ENCODE results near the gene AKAP9. TPM values are rescaled to one million over a fixed set of nuclear protein-coding genes. Genes with fewer than 3 reads are reported as not detected.

The AKAP9 gene
- total and polyA plus RNA-seq, 9 of the 15 experiments (the other 6 are each of a cell fraction or from before 2014, with no cell fraction given): 25.5 to 80.9 (median 46.3) TPM

GRCh38 chr7:91892099-91892705 lies 48.5 kb upstream of the AKAP9 start:
- intact Hi-C loops (cut with micrococcal nuclease) (no loop called here), in situ Hi-C loops (cut with MboI) (no loop called here)
- no peaks in the 10 kb centered on the region for H3K9me1 ChIP-seq (ENCODE audit: control insufficient read depth, insufficient read depth, low read length)
- peak; percentile 32 for ATAC-seq
- FAIRE-seq: no peak
- no peak overlapping the region for H3K4me3 ChIP-seq
- ChIA-PET POLR2A (interaction anchor here (0.6 to 1.5 kb wide), 5 partner anchors 13 to 1359 kb away, joined by 3 to 5 read pairs (median 4); partner anchors contain the start of gene AKAP9), CTCF (ENCODE audit: low intra/inter-chr PET ratio) (no interaction called here)
- H3K4me2 ChIP-seq (ENCODE audit: insufficient read depth, low read length): no peak overlapping the region
- H3K27me3 ChIP-seq (ENCODE audit: control insufficient read depth in 2 of 2, insufficient read depth in 2 of 2, low read length in 2 of 2): no peaks in the 10 kb centered on the region
- H3K36me3 ChIP-seq (ENCODE audit: control insufficient read depth, insufficient read depth, low read length): no peaks in the 10 kb centered on the region
- H3K4me1 ChIP-seq (replicated peaks in 1 of 2; ENCODE audit: control insufficient read depth in 2 of 2, insufficient read depth in 2 of 2, low read length in 2 of 2): peaks cover 0 to 24% of the 10 kb centered on the region in 2 experiments; a peak in 3 of 5 replicates
- no peaks in the 10 kb centered on the region for H3K9me3 ChIP-seq (replicated peaks; ENCODE audit: control insufficient read depth, insufficient read depth, low read depth, low read length)
- BruUV-seq (replicated peaks): no TSS peak
- WGBS (ENCODE audit: insufficient coverage, low coverage, missing lambda C conversion rate): 51% methylated on average over 3 of the region's 3 CpGs
- no peak for TF ChIP-seq TRIM28 (IDR thresholded peaks at IDR 0.05)
- no peak overlapping the region for H3K9ac ChIP-seq (ENCODE audit: insufficient read depth in 1 of 2, low read depth in 2 of 2, low read length in 2 of 2)
- no peaks in the 10 kb centered on the region for H3K79me2 ChIP-seq (ENCODE audit: control insufficient read depth, insufficient read depth, low read length)
- DNase-seq (ENCODE audit: extremely low read depth in 1 of 4, low spot score in 3 of 4): no peak
- H4K20me1 ChIP-seq (replicated peaks; ENCODE audit: control insufficient read depth, insufficient read depth, low read length): no peaks in the 10 kb centered on the region
- peak overlapping the region; percentile 47 for H2AFZ ChIP-seq (ENCODE audit: low read depth, low read length)
- H3K27ac ChIP-seq (ENCODE audit: extremely low read depth, low read depth, low read length): no peak overlapping the region

- Histone ChIP-seq H3K27ac (ENCODE audit: extremely low read depth, low read depth, low read length) (peak overlapping the region; percentile 5; the same call in 2 of the 3 replicates), H3K4me2 (ENCODE audit: insufficient read depth, low read length) (no peak overlapping the region), H2AFZ (ENCODE audit: low read depth, low read length) (peak overlapping the region; percentile 47), H3K4me1 (replicated peaks in 1 of 2; ENCODE audit: control insufficient read depth in 2 of 2, insufficient read depth in 2 of 2, low read length in 2 of 2) (peaks cover 0 to 24% of the 10 kb centered on the region in 2 experiments; a peak in 3 of 5 replicates), H3K9me1 (ENCODE audit: control insufficient read depth, insufficient read depth, low read length) (no peaks in the 10 kb centered on the region), H3K36me3 (ENCODE audit: control insufficient read depth, insufficient read depth, low read length) (no peaks in the 10 kb centered on the region), H3K27me3 (ENCODE audit: control insufficient read depth in 2 of 2, insufficient read depth in 2 of 2, low read length in 2 of 2) (no peaks in the 10 kb centered on the region), H4K20me1 (replicated peaks; ENCODE audit: control insufficient read depth, insufficient read depth, low read length) (no peaks in the 10 kb centered on the region), H3K9ac (ENCODE audit: insufficient read depth in 1 of 2, low read depth in 2 of 2, low read length in 2 of 2) (no peak overlapping the region), H3K79me2 (ENCODE audit: control insufficient read depth, insufficient read depth, low read length) (no peaks in the 10 kb centered on the region), H3K4me3 (no peak overlapping the region), H3K9me3 (replicated peaks; ENCODE audit: control insufficient read depth, insufficient read depth, low read depth, low read length) (no peaks in the 10 kb centered on the region)
- ATAC-seq: peak; percentile 70
- POLR2A ChIA-PET: interaction anchor here (0.7 to 1.5 kb wide), 5 partner anchors 14 to 1359 kb away, joined by 3 to 5 read pairs (median 4); partner anchors contain the start of genes AKAP9, ANKIB1 and KRIT1
- peak in 2 of 4 experiments; percentile 43 to 59 for DNase-seq (ENCODE audit: extremely low read depth in 1 of 4, low spot score in 3 of 4)
- in situ Hi-C loops (cut with MboI) (no loop called here), intact Hi-C loops (cut with micrococcal nuclease) (no loop called here)
- 8% methylated on average over 2 of the region's 2 CpGs for WGBS (ENCODE audit: insufficient coverage, low coverage, missing lambda C conversion rate)
- no TSS peak for BruUV-seq (replicated peaks)
- peak; percentile 52 for FAIRE-seq
- CTCF ChIA-PET (ENCODE audit: low intra/inter-chr PET ratio): no interaction called here
- no peak for TF ChIP-seq NCOA4 (IDR thresholded peaks at IDR 0.05; ENCODE audit: partially characterized antibody)
- peak; percentile 17; the same call in 1 of the 2 replicates for TF ChIP-seq EP400 (IDR thresholded peaks at IDR 0.05)
- TF ChIP-seq ZNF165 (CRISPR knock-in tag; IDR thresholded peaks at IDR 0.05; ENCODE audit: borderline replicate concordance): no peak
- TF ChIP-seq BHLHE40 (IDR thresholded peaks at IDR 0.05; ENCODE audit: low read length): peak; percentile 79
- TF ChIP-seq YY1 (IDR thresholded peaks at IDR 0.05; ENCODE audit: borderline replicate concordance in 1 of 3, control insufficient read depth in 1 of 3, extremely low read depth in 1 of 3, insufficient read depth in 3 of 3, insufficient read length in 1 of 3, insufficient replicate concordance in 2 of 3, low read depth in 1 of 3, low read length in 2 of 3): peak in 1 of 3 experiments; percentile 66
- TF ChIP-seq ZNF263 (CRISPR knock-in tag; IDR thresholded peaks at IDR 0.05; ENCODE audit: borderline replicate concordance): no peak
- peak; percentile 53; the same call in 1 of the 2 replicates for TF ChIP-seq FOSL1 (tag; conservative IDR thresholded peaks at IDR 0.05)
- no peak; the same call in 1 of the 2 replicates for TF ChIP-seq PTTG1 (tag; IDR thresholded peaks at IDR 0.05; ENCODE audit: low read depth)
- TF ChIP-seq MEF2D (tag; conservative IDR thresholded peaks at IDR 0.05; ENCODE audit: low read depth): 0 out of 2 replicates have a peak, but pooled peaks have one; percentile 32
Observed at GRCh38 chr7:91892821-91893340, 47.8 kb upstream of the AKAP9 start.
